Measurements from ENCODE around the gene FNDC3B. TPM values are rescaled to one million over a fixed set of nuclear protein-coding genes. Genes with fewer than 3 reads are reported as not detected.

The FNDC3B gene
- total and polyA plus RNA-seq, 2 of the 8 experiments (the other 6 are each of a cell fraction or from before 2014, with no cell fraction given), result 14.1 to 44.4 TPM

- TF ChIP-seq CHD7 (IDR thresholded peaks at IDR 0.05; ENCODE audit: insufficient replicate concordance, low read length) (no peak), NANOG (IDR thresholded peaks at IDR 0.05; ENCODE audit: insufficient read depth, low read depth, low read length, poor library complexity, severe bottlenecking) (no peak), CEBPB (IDR thresholded peaks at IDR 0.05; ENCODE audit: low read depth, low read length) (no peak), TBP (IDR thresholded peaks at IDR 0.05; ENCODE audit: low read depth, low read length) (no peak), RXRA (IDR thresholded peaks at IDR 0.05; ENCODE audit: insufficient read depth, low read depth, low read length) (no peak), CREB1 (IDR thresholded peaks at IDR 0.05) (no peak), NRF1 (IDR thresholded peaks at IDR 0.05; ENCODE audit: low read depth, low read length) (no peak), TCF12 (IDR thresholded peaks at IDR 0.05; ENCODE audit: low read depth, low read length) (no peak), BRCA1 (IDR thresholded peaks at IDR 0.05; ENCODE audit: low read depth, low read length) (no peak), RAD21 (IDR thresholded peaks at IDR 0.05 in 1 of 2, conservative IDR thresholded peaks at IDR 0.05 in 1 of 2; ENCODE audit: low read depth in 2 of 2, low read length in 2 of 2) (no peak), FOSL1 (IDR thresholded peaks at IDR 0.05; ENCODE audit: insufficient read depth, low read depth, low read length) (no peak), TEAD4 (IDR thresholded peaks at IDR 0.05; ENCODE audit: low read depth, low read length) (no peak), CBX8 (IDR thresholded peaks at IDR 0.05; ENCODE audit: borderline replicate concordance, low read depth, low read length) (no peak)
These were observed 117.2 kb downstream of the FNDC3B start (continued) for GRCh38 chr3:172156586-172156955.
